Keratinocyte (primary cell): Measurements from ENCODE around the gene KIAA0930. TPM values are rescaled to one million over a fixed set of nuclear protein-coding genes. Genes with fewer than 3 reads are reported as not detected.

Experiments
- DNase-seq: peaks from one replicate; pipeline ENCODE4 v3.0.0-alpha.2; 2011; ENCODE audit warnings: low read depth, missing footprints, low spot score
- FAIRE-seq: peaks from 2 replicates; lab custom pipeline; 2011; peaks lifted over from hg19 to GRCh38; lab: Jason Lieb, UNC
- H2AFZ ChIP-seq: 2 replicates; pipeline ENCODE4 v1.6.0; 2012; ENCODE audit warnings: low read length, control low read depth, inconsistent platforms; ENCODE audit not compliant: control insufficient read depth
- H3K27ac ChIP-seq: 2 replicates; pipeline ENCODE4 v1.5.1; 2011; ENCODE audit warnings: low read length; ENCODE audit not compliant: control insufficient read depth, insufficient read depth
- H3K27me3 ChIP-seq: 3 replicates; pipeline ENCODE4 v1.6.0; 2011; ENCODE audit warnings: low read length; ENCODE audit not compliant: control insufficient read depth, insufficient read depth; ENCODE audit errors: extremely low read depth
- H3K36me3 ChIP-seq, 2 experiments: 2 replicates in 1 of 2; 3 replicates in 1 of 2; pipeline ENCODE4 v1.5.1; 2011; ENCODE audit warnings: low read length in 2 of 2, mild to moderate bottlenecking in 1 of 2; ENCODE audit not compliant: control insufficient read depth in 2 of 2, insufficient read depth in 2 of 2; ENCODE audit errors: extremely low read depth in 1 of 2
- H3K4me1 ChIP-seq: 3 replicates; pipeline ENCODE4 v1.5.1; 2011; ENCODE audit warnings: low read length; ENCODE audit not compliant: control insufficient read depth, insufficient read depth; ENCODE audit errors: extremely low read depth
- H3K4me2 ChIP-seq: 3 replicates; pipeline ENCODE4 v1.6.0; 2011; ENCODE audit warnings: low read depth, low read length; ENCODE audit not compliant: control insufficient read depth, insufficient read depth; ENCODE audit errors: extremely low read depth
- H3K4me3 ChIP-seq, 3 experiments: fragments of 200-600 bp in 1 of 3; sonication (generic) in 1 of 3; 2 replicates in 2 of 3; 3 replicates in 1 of 3; pipeline ENCODE4 v1.5.1; 2011 to 2016; ENCODE audit warnings: low read length in 3 of 3, mild to moderate bottlenecking in 3 of 3, control low read depth in 2 of 3, inconsistent platforms in 1 of 3, low read depth in 1 of 3, mixed read lengths in 1 of 3, mixed run types in 1 of 3, moderate library complexity in 1 of 3; ENCODE audit not compliant: control insufficient read depth in 2 of 3, insufficient read depth in 2 of 3; ENCODE audit errors: extremely low read depth in 1 of 3
- H3K79me2 ChIP-seq: 2 replicates; pipeline ENCODE4 v1.6.0; 2012; ENCODE audit warnings: low read length; ENCODE audit not compliant: control insufficient read depth, insufficient read depth
- H3K9ac ChIP-seq: 3 replicates; pipeline ENCODE4 v1.6.0; 2011; ENCODE audit warnings: low read length; ENCODE audit not compliant: control insufficient read depth, insufficient read depth; ENCODE audit errors: extremely low read depth
- H3K9me1 ChIP-seq: 3 replicates; pipeline ENCODE4 v1.6.0; 2011; ENCODE audit warnings: low read length; ENCODE audit not compliant: control insufficient read depth, insufficient read depth; ENCODE audit errors: extremely low read depth
- H3K9me3 ChIP-seq: 2 replicates; pipeline ENCODE4 v1.5.1; 2012; ENCODE audit warnings: low read depth, low read length; ENCODE audit not compliant: control insufficient read depth
- H4K20me1 ChIP-seq: 3 replicates; pipeline ENCODE4 v1.6.0; 2011; ENCODE audit warnings: low read length; ENCODE audit not compliant: control insufficient read depth, insufficient read depth; ENCODE audit errors: extremely low read depth
- EZH2 ChIP-seq: IDR thresholded peaks from one replicate; pipeline ENCODE4 v1.6.1; 2012; ENCODE audit warnings: inconsistent platforms, mild to moderate bottlenecking, low read length, moderate library complexity
- dilution Hi-C: fragments of 300-500 bp; cut with MboI; formaldehyde crosslinking; loops from one replicate; pipeline ENCODE4 v1.7.0; 2020; ENCODE audit warnings: low sequenced_read_pairs; ENCODE audit not compliant: extremely low pct_ligation_motif_present
- polyA plus RNA-seq, 5 experiments: library from polyadenylated mRNA; depleted of rRNA in 3 of 5; stranded (reverse) in 3 of 5; stranded (forward) in 1 of 5; unstranded in 1 of 5; fragments of >200 nt; gene quantifications; 1 replicate in 1 of 5; 2 replicates in 3 of 5; 3 replicates in 1 of 5; pipeline versions ENCODE4 v1.2.1 to v1.2.3, GENCODE V29; 2011 to 2012; ENCODE audit warnings: missing spikeins in 2 of 5, low read depth in 1 of 5, low replicate concordance in 1 of 5
- TF ChIP-seq, protein P1 (sequence below), 3 experiments: IDR thresholded peaks in 1 of 3; conservative IDR thresholded peaks in 1 of 3; optimal IDR thresholded peaks in 1 of 3; 2 replicates in 2 of 3; 3 replicates in 1 of 3; pipeline versions ENCODE3 to v1.5.1; 2011; ENCODE audit warnings: low read length in 3 of 3, mild to moderate bottlenecking in 3 of 3, moderate library complexity in 2 of 3, control low read depth in 1 of 3, inconsistent platforms in 1 of 3; ENCODE audit not compliant: insufficient read depth in 2 of 3; ENCODE audit errors: extremely low read depth in 1 of 3

Gene KIAA0930
- polyA plus RNA-seq, 1 donor (not counting 4 experiments of a cell fraction or from before 2014, with no cell fraction given): 115 TPM

DNA sequence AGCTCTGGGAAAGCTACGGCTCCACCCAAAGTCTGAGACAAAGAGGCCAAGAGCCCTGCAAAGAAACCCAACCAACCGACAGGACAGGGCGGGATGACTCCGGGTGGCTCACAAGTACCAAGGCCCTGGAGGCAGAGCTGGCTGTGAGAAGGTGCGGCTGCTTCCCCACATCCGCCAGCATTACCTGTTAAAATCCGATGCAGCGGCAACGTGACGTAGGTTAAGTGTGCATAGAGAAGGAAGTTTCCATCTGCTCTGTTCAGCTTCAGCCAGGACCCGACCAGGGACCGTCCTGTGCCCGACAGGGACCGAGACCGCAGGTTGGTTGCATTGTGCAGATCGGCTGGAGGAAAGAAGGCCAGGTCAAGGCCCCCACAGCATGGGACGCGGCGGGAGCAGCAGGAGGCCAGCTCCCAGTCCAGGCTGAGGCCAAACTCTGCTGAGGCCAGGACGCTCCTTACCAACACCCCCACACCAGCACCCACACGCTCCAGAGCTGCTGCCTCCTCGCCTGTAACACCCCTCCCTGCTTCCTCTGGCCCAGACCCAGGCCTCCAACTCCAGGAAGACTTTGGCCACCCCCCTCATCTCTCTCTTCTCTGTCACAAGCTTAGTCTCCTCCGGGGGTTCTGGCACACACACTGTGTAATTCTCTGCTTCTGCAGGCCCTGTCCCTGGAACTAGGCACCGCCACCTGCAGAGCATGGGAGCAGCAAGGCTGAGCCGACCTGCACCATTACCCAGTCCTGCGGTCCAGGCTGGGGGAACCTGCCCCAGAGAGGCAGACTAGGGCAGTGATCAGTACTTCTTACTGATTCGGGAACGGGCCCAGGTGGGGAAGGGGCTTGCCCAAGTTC lies 42.9 kb downstream of the KIAA0930 start:
- Histone ChIP-seq H3K9ac (no peak overlapping the region), H3K79me2 (peaks cover 4% of the 10 kb centered on the region), H3K4me2 (no peak overlapping the region), H3K27ac (no peak overlapping the region), H3K4me3 (no peak overlapping the region), H3K27me3 (no peaks in the 10 kb centered on the region), H4K20me1 (peaks cover 13% of the 10 kb centered on the region), H3K36me3 (peaks cover 35 to 66% of the 10 kb centered on the region in 2 experiments), H3K4me1 (no peaks in the 10 kb centered on the region), H2AFZ (no peak overlapping the region), H3K9me1 (no peaks in the 10 kb centered on the region), H3K9me3 (no peaks in the 10 kb centered on the region)
- no peak for TF ChIP-seq EZH2
- TF ChIP-seq, protein P1, sequence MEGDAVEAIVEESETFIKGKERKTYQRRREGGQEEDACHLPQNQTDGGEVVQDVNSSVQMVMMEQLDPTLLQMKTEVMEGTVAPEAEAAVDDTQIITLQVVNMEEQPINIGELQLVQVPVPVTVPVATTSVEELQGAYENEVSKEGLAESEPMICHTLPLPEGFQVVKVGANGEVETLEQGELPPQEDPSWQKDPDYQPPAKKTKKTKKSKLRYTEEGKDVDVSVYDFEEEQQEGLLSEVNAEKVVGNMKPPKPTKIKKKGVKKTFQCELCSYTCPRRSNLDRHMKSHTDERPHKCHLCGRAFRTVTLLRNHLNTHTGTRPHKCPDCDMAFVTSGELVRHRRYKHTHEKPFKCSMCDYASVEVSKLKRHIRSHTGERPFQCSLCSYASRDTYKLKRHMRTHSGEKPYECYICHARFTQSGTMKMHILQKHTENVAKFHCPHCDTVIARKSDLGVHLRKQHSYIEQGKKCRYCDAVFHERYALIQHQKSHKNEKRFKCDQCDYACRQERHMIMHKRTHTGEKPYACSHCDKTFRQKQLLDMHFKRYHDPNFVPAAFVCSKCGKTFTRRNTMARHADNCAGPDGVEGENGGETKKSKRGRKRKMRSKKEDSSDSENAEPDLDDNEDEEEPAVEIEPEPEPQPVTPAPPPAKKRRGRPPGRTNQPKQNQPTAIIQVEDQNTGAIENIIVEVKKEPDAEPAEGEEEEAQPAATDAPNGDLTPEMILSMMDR (optimal IDR thresholded peaks at IDR 0.05 in 1 of 3, IDR thresholded peaks at IDR 0.05 in 1 of 3, conservative IDR thresholded peaks at IDR 0.05 in 1 of 3; ENCODE audit: extremely low read depth in 1 of 3, insufficient read depth in 2 of 3, low read length in 3 of 3): no peak
- dilution Hi-C loops: no loop called here
- DNase-seq (no peak), FAIRE-seq (no peak)

DNA sequence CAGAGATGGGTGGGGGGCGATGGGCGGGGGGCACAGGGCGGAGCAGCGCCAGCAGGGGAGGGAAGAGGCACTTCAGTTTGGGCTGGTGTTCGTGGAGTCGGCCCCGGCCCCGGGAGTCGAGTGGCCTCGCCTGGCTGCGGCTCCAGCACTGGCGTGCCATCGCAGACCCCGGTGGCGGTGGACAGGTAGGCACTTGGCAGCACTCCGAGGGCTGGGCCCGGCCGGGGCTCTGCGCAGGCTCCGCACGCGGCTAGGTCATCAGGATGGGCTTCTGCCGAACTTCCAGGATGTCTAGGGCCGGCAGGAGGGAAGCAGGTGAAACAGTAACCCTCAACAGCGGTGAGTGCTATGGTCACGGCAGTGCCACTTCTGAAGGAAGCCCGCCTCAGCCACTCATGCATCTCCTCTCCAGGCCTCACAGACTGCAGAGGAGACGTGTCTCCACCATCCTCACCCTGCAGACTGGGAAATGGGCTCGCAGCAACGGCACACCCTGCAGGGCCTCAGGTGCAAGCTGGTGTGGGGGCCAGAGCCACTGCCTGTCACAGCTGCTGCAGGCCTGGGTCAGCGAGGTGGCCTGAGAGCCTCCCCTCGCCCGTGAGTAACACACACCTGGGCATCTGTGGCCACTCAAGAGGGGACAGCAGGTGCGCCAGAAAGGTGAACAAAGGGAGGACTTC lies 43.6 kb downstream of the KIAA0930 start:
- dilution Hi-C loops: no loop called here
- TF ChIP-seq, protein P1 (optimal IDR thresholded peaks at IDR 0.05 in 1 of 3, IDR thresholded peaks at IDR 0.05 in 1 of 3, conservative IDR thresholded peaks at IDR 0.05 in 1 of 3; ENCODE audit: extremely low read depth in 1 of 3, insufficient read depth in 2 of 3, low read length in 3 of 3): no peak
- no peak for TF ChIP-seq EZH2
- FAIRE-seq (no peak), DNase-seq (no peak)
- H3K9me3 ChIP-seq: no peaks in the 10 kb centered on the region
- H3K9me1 ChIP-seq: no peaks in the 10 kb centered on the region
- H3K27ac ChIP-seq: no peak overlapping the region
- H3K4me1 ChIP-seq: no peaks in the 10 kb centered on the region
- peaks cover 11% of the 10 kb centered on the region for H4K20me1 ChIP-seq
- H3K4me2 ChIP-seq: no peak overlapping the region
- H3K27me3 ChIP-seq: no peaks in the 10 kb centered on the region
- H3K79me2 ChIP-seq: peaks cover 4% of the 10 kb centered on the region
- H3K36me3 ChIP-seq: peaks cover 38 to 63% of the 10 kb centered on the region in 2 experiments
- H3K4me3 ChIP-seq: no peak overlapping the region
- no peak overlapping the region for H2AFZ ChIP-seq
- H3K9ac ChIP-seq: no peak overlapping the region
